Measurements from ENCODE around the gene GNG13. TPM values are rescaled to one million over a fixed set of nuclear protein-coding genes. Genes with fewer than 3 reads are reported as not detected.

The GNG13 gene
- total and polyA plus RNA-seq, 2 of the 4 experiments (the other 2 are of a cell fraction) = not detected

GRCh38 chr16:824194-824593, 23.7 kb upstream of the GNG13 start:
- intact Hi-C loops (cut with micrococcal nuclease) = no loop called here
- no peak overlapping the region for H2BK20ac ChIP-seq (ENCODE audit: low read depth, low read length)

More at GRCh38 chr16:824194-824593, 23.7 kb upstream of the GNG13 start:
- in situ Hi-C loops (cut with MboI; ENCODE audit: low sequenced_read_pairs) = loop anchor here (25.0 kb wide), 1 partner anchor 388 kb away; no protein-coding TSS in a partner anchor
- Histone ChIP-seq H3K4me2 (ENCODE audit: low read depth, low read length) (no peak overlapping the region), H3K9me3 (ENCODE audit: control insufficient read depth, insufficient read depth, low read length) (no peaks in the 10 kb centered on the region), H3K4ac (ENCODE audit: low read depth, low read length) (no peak overlapping the region), H3K56ac (ENCODE audit: extremely low read depth, insufficient read depth, low read length) (no peak overlapping the region), H4K91ac (ENCODE audit: insufficient read depth, low read depth, low read length) (no peak overlapping the region), H2AFZ (replicated peaks; ENCODE audit: low read length, poor library complexity) (no peak overlapping the region), H2BK120ac (ENCODE audit: low read depth, low read length) (no peak overlapping the region), H3K27me3 (ENCODE audit: control insufficient read depth, insufficient read depth, low read length) (peaks cover 30% of the 10 kb centered on the region), H3K79me1 (ENCODE audit: low read depth in 1 of 2, low read length in 2 of 2) (no peaks in the 10 kb centered on the region), H3K9ac (ENCODE audit: low read depth, low read length) (no peak overlapping the region), H3K9me1 (ENCODE audit: insufficient read depth, low read length) (no peaks in the 10 kb centered on the region; the same call in 1 of the 2 replicates), H3K36me3 (ENCODE audit: control insufficient read depth, insufficient read depth, low read length) (no peaks in the 10 kb centered on the region), H3K18ac (ENCODE audit: low read depth, low read length) (no peak overlapping the region), H2BK5ac (ENCODE audit: low read depth, low read length, poor library complexity, severe bottlenecking) (no peak overlapping the region), H4K8ac (ENCODE audit: low read depth in 2 of 2, low read length in 2 of 2) (no peak overlapping the region), H2BK15ac (ENCODE audit: low read depth, low read length) (no peak overlapping the region), H3K14ac (replicated peaks; ENCODE audit: low read depth, low read length) (no peak overlapping the region), H3K27ac (ENCODE audit: insufficient read depth, low read length) (no peak overlapping the region), H4K5ac (ENCODE audit: low read depth, low read length) (no peak overlapping the region), H3K4me1 (ENCODE audit: control insufficient read depth, insufficient read depth, low read length) (peaks cover 4% of the 10 kb centered on the region; the same call in 1 of the 2 replicates), H3K23ac (ENCODE audit: low read depth, low read length) (no peak overlapping the region), H2AK5ac (ENCODE audit: low read depth, low read length) (no peak overlapping the region), H3K4me3 (ENCODE audit: insufficient read depth, low read depth, low read length) (no peak overlapping the region), H4K20me1 (ENCODE audit: insufficient read depth, low read length) (no peaks in the 10 kb centered on the region), H2AK9ac (replicated peaks; ENCODE audit: low read depth, low read length, poor library complexity) (no peak overlapping the region)
- ChIA-PET CTCF (no interaction called here), POLR2A (ENCODE audit: unreplicated experiment) (no interaction called here)
- no peak for ATAC-seq (ENCODE audit: low read depth)
- no TSS peak for BruUV-seq (replicated peaks)
- WGBS, 2 experiments (ENCODE audit: extremely low coverage in 2 of 2, insufficient read length in 1 of 2) = 78% methylated on average over 17 of the region's 22 CpGs; no CpG with 5 or more reads in 1 of the 2 experiments
- dilution Hi-C loops (cut with HindIII; ENCODE audit: low sequenced_read_pairs, unreplicated experiment) = no loop called here
- DNase-seq = no peak
- TF ChIP-seq RCOR1 (IDR thresholded peaks at IDR 0.05; ENCODE audit: insufficient replicate concordance, low read length) (no peak), MAZ (IDR thresholded peaks at IDR 0.05; ENCODE audit: borderline replicate concordance, low read depth, low read length) (no peak), RFX5 (IDR thresholded peaks at IDR 0.05; ENCODE audit: low read depth, low read length) (no peak), SMC3 (IDR thresholded peaks at IDR 0.05; ENCODE audit: low read depth, low read length) (no peak), MAFK (IDR thresholded peaks at IDR 0.05; ENCODE audit: low read depth, low read length) (no peak), CEBPB (IDR thresholded peaks at IDR 0.05; ENCODE audit: low read depth, low read length) (no peak), RAD21 (IDR thresholded peaks at IDR 0.05; ENCODE audit: low read length) (no peak)
- TF ChIP-seq, protein P1, sequence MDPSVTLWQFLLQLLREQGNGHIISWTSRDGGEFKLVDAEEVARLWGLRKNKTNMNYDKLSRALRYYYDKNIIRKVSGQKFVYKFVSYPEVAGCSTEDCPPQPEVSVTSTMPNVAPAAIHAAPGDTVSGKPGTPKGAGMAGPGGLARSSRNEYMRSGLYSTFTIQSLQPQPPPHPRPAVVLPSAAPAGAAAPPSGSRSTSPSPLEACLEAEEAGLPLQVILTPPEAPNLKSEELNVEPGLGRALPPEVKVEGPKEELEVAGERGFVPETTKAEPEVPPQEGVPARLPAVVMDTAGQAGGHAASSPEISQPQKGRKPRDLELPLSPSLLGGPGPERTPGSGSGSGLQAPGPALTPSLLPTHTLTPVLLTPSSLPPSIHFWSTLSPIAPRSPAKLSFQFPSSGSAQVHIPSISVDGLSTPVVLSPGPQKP (IDR thresholded peaks at IDR 0.05; ENCODE audit: borderline replicate concordance, low read depth, low read length) = no peak

All from IMR-90 (cell line).